Fibroblast of the aortic adventitia (primary cell): ENCODE results near the gene RAB29. TPM values are rescaled to one million over a fixed set of nuclear protein-coding genes. Genes with fewer than 3 reads are reported as not detected.
"Not testable (repeated sequence)": the region's sequence is repeated elsewhere in the genome, so short reads cannot be mapped to it uniquely, and the experiment has no call there.

ENCODE experiments used
- DNase-seq: peaks from one replicate; pipeline ENCODE4 v3.0.0-alpha.2; 2010; ENCODE audit warnings: low read depth
- H3K4me3 ChIP-seq: 2 replicates; pipeline ENCODE4 v1.5.1; 2011; ENCODE audit warnings: low read depth, mild to moderate bottlenecking, control low read depth, low read length, moderate library complexity
- small RNA-seq: library from RNA; depleted of rRNA; stranded (forward); fragments of <200 nt; gene quantifications from one replicate; pipeline ENCODE3, GENCODE V24; 2012
- total RNA-seq: library from RNA; depleted of rRNA; stranded (reverse); fragments of >200 nt; gene quantifications from 2 replicates; pipeline ENCODE4 v1.2.3, GENCODE V29; 2012; ENCODE audit warnings: low replicate concordance
- TF ChIP-seq, protein P1 (sequence below): IDR thresholded peaks from 2 replicates; pipeline ENCODE4 v1.5.1; 2011; ENCODE audit warnings: mild to moderate bottlenecking, low read length, control low read depth, inconsistent platforms; ENCODE audit not compliant: insufficient read depth

RAB29 gene
- total RNA-seq, 1 donor, result 28.2 TPM

DNA sequence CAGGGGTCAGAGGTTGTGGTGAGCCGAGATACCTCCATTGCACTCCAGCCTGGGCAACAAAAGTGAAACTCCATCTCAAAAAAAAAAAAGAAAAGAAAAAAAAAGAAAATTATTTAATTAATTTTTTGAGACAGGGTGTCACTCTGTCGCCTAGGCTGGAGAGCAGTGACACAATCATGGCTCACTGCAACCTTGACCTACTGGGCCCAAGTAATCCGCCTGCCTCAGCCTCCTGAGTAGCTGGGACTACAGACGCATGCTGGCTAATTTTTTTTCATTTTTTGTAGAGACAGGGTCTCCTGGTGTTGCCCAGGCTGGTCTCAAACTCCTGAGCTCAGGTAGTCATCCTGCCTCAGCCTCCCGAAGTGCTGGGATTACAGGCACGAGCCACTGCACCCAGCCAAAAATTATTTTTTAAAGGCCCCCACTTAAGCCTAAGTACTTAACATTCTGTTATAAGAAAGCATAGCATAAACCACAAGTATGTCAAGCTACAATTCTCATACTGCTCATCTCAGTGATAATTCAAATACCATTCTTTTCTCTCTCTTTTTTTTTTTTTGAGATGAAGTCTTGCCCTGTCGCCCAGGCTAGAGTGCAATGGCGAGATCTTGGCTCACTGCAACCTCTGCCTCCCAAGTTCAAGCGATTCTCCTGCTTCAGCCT, 45.2 kb downstream of the RAB29 start:
- no peak overlapping the region for H3K4me3 ChIP-seq
- DNase-seq, result no peak
- TF ChIP-seq, protein P1, sequence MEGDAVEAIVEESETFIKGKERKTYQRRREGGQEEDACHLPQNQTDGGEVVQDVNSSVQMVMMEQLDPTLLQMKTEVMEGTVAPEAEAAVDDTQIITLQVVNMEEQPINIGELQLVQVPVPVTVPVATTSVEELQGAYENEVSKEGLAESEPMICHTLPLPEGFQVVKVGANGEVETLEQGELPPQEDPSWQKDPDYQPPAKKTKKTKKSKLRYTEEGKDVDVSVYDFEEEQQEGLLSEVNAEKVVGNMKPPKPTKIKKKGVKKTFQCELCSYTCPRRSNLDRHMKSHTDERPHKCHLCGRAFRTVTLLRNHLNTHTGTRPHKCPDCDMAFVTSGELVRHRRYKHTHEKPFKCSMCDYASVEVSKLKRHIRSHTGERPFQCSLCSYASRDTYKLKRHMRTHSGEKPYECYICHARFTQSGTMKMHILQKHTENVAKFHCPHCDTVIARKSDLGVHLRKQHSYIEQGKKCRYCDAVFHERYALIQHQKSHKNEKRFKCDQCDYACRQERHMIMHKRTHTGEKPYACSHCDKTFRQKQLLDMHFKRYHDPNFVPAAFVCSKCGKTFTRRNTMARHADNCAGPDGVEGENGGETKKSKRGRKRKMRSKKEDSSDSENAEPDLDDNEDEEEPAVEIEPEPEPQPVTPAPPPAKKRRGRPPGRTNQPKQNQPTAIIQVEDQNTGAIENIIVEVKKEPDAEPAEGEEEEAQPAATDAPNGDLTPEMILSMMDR, result no peak

DNA sequence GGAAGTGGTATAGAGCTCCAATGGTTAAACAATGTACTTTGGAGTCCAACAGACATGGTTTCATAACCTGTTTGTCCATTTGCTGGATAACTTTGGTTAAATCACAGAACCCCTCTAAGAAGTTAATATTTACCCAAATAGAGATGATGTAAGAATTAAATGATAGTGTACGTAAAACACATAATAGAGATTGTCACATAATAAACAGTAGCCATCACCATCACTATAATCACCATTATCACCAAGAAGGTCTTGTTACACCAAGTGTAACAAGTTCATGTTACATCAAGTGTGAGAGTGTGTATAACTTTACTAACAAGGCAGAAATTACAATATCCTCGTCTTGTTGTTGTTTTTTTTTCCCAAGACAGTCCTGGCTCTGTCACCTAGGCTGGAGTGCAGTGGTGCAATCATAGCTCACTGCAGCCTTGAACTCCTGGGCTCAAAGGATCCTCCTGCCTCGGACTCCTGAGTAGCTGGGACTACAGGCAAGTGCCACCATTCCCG, 48.6 kb downstream of the RAB29 start:
- TF ChIP-seq, protein P1, result no peak
- H3K4me3 ChIP-seq, result no peak overlapping the region
- DNase-seq, result no peak

DNA sequence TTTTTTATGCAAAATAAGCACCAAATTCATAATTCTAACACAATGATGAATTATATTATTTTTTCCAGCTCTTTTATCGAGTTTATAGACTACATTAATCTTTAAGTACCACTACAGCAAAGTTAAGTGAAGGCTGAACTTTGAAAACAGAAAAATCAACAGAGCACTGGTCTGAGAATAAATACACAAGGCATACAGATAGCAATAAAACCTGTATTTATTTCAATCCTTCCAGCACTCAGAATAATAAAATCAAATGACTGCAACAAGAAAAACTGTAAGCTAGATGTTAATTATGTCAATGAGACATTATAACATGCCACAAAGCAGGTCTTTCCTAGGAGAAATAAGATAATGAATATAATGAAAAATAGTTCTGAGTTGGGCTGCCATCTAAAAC, 49.8 kb downstream of the RAB29 start:
- TF ChIP-seq, protein P1, result no peak
- no peak for DNase-seq
- no peak overlapping the region for H3K4me3 ChIP-seq

DNA sequence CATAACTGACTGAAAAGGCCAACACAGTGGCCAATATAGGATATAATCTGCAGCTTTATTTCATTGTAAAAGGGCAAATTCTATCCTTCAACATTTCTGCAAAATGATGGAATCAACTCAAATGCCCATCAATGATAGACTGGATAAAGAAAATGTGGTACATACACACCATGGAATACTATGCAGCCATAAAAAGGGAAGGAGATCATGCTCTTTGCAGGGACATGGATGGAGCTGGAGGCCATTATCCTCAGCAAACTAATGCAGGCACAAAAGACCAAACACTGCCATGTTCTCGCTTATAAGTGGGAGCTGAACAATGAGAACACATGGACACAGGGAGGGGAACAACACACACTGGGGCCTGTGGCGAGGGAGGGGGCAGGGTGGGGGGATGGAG, 54.5 kb downstream of the RAB29 start:
- not testable (repeated sequence) for DNase-seq, H3K4me3 ChIP-seq

DNA sequence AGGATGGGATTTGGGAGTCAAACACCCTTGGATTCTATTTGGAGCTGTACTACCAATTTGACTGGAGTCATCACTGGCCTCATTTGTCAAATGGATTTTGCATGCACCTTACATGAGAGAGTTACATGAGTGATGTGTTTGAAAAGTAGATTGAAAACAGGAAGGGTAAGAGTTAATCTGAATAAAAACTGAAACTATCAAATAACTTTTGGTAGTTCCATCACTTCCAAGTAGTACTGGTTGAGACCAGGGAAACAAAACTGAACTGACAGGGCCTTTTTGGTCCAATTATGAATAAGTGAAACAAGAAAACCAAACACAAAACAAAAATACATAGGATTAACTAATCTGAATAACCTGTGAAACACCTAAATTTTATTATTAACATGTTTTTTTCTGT, 55.5 kb downstream of the RAB29 start:
- TF ChIP-seq, protein P1, result no peak
- no peak overlapping the region for H3K4me3 ChIP-seq
- no peak for DNase-seq

DNA sequence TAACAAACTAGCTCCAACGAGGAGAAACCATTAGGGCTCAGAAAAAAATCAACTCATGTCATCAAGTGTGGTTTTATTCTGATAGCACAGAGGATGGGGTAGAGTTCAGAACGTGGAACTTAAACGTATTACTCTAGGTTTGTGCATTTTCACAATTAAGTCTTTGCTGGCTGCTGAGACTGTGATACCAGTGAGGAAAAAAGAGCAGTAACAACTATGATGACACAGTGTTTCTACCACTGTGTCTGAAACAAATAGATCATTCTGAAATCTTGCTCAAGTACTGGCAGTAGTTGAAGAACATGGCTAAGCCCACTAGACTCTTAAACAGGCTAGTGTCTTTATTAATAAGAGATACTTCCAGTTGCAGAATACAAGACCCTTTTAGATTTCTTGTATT, 56.3 kb downstream of the RAB29 start:
- no peak overlapping the region for H3K4me3 ChIP-seq
- TF ChIP-seq, protein P1, result no peak
- no peak for DNase-seq

Small RNA genes lying within 50 kb of the gene (small RNA-seq; reads per million reads assigned to genes)
- gene RF00139, result not detected

Other genes starting within 250 kb of the RAB29 start
- 18.4 and 40.9 TPM in 2 replicates for gene ELK4, start 143.5 kb downstream of the RAB29 start, total RNA-seq
- gene SLC45A3, start 95.0 kb downstream of the RAB29 start, total RNA-seq, result 1.7 TPM in 2 replicates
- gene NUCKS1, start 25.3 kb downstream of the RAB29 start, total RNA-seq, result 145 and 253 TPM in 2 replicates
- gene SLC41A1, start 37.7 kb upstream of the RAB29 start, total RNA-seq, result 20.9 and 27.1 TPM in 2 replicates
- gene PM20D1, start 74.7 kb upstream of the RAB29 start, total RNA-seq, result not detected in 2 replicates
- gene SLC26A9, start 168.0 kb upstream of the RAB29 start, total RNA-seq, result not detected in 2 replicates
- 4.3 and 7.4 TPM in 2 replicates for gene RAB7B, start 227.9 kb upstream of the RAB29 start, total RNA-seq
- not detected in 2 replicates for gene CTSE, start 248.4 kb upstream of the RAB29 start, total RNA-seq